Activated gamma-delta T cell treated with Interleukin-2 at 50 U/mL for 16 hours (primary cell): ENCODE measurements around the gene GARNL3.

ENCODE experiments used
- DNase-seq: peaks from one replicate; pipeline ENCODE4 v3.0.0-alpha.2; 2020

GARNL3 gene

DNA sequence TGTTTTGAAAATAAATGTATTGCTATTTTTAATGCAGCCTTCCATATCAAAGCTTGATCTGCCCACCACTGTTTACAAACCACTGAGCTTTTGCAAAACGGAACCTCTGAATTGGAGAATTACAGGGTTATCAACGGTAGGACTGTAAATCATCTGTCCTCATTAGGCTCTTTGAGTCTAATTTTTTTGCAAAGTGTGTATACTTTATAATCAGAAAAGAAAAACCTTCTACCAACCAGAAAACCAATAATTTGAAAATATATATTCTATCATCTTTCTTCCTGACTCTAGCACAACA, 125.6 kb downstream of the GARNL3 start:
- no peak for DNase-seq

DNA sequence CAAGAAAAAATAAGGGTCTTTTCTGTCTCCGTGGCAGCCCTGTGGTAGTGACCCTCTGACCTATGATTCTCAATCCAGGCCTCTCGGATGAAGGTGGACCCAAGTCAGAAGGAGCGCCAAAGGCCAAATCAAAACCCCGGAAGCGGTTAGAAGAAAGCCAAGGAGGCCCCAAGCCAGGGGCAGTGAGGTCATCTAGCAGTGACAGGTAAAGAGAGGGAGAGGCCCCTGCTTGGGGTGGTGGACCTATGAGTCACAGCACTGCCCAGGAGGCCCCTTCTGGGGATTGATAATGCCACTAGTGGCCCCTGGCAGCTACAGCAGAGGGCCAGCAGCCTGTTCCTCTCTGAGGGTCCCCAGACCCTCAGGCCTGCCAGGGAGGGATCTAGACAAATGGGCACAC, 126.0 kb downstream of the GARNL3 start:
- DNase-seq, result no peak

DNA sequence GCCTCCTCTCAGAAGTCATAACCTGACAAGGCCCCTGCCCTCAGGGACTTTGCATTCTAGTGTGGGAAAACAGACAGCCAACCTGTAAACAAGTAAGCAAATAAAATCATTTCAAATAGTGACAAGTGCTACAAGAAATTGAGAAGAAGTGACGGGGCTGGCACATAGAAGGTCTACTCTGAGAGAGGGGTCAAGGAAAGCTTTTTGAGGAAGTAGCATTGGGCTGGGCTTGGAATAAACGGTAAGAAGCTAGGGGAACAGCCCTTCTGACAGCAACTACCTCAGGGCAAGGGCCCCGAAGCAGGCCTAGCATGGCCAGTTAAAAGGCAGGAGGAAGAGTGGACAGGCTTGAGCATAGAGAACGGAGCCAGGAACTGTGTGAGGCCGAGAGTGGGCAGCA, 127.6 kb downstream of the GARNL3 start:
- no peak for DNase-seq

DNA sequence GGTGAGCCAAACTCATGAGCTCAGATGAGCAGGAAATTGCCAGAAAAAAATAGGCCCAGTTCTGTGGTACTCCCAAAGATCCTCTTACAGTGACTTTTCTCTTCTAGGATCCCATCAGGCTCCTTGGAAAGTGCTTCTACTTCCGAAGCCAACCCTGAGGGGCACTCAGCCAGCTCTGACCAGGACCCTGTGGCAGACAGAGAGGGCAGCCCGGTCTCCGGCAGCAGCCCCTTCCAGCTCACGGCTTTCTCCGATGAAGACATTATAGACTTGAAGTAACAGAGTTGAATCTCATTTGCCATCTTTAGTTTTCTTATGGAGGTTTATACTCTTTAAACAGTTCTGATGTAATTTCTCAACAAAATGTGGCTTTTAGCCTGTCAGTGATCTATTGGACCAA, 128.4 kb downstream of the GARNL3 start:
- DNase-seq, result no peak

DNA sequence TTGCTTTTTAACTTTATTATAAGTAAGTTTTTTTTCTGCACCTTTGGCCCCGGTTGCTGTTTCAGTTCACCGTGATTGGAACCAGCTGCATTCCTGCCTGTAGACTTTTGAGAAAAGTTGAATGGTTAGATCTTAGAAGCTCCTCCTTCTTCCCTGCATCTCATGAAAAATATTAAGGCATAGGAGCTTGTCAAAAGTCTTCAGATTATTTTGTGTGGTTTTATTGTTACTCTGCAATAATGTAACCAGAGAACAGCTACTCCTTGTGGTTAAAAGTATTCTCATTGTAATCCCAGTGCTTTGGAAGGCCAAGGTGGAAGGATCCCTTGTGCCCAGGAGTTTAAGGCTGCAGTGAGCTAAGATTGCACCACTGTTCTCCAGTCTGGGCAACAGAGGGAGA, 129.1 kb downstream of the GARNL3 start:
- DNase-seq, result no peak

DNA sequence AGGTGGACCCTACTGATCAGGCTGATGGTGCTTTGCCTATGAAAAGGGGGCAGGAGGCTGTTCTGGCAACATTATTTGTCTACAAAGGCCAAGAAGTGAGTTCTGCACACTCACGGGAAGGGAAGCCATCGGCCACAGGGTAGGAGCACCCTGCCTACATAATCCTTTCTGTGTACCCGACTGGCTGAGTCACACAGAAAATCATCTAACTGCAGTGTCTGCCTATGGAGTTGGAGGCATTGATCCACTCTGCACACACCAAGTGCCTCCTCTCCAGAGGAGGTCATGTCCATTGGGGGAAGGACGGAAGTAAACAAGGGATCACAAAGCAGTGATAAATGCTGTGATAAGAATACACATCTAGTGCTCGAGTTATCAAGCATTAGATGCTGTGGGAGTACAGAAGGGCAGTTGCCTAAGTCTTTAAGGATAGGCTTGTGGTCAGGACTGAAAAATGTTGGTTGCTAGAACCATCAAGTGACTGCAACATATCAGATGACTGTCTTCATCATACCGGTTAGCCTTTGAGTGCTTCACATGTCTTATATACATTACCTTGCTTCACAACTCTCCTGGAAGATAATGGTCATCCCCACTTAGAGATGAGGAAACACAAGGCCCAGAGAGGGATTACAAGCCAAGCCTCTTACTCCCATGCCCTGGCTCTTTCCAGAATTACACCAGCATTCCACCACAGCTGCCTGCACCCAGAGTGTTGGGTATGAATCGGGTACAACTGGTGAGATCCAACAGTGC, 131.1 kb downstream of the GARNL3 start:
- DNase-seq, result no peak

DNA sequence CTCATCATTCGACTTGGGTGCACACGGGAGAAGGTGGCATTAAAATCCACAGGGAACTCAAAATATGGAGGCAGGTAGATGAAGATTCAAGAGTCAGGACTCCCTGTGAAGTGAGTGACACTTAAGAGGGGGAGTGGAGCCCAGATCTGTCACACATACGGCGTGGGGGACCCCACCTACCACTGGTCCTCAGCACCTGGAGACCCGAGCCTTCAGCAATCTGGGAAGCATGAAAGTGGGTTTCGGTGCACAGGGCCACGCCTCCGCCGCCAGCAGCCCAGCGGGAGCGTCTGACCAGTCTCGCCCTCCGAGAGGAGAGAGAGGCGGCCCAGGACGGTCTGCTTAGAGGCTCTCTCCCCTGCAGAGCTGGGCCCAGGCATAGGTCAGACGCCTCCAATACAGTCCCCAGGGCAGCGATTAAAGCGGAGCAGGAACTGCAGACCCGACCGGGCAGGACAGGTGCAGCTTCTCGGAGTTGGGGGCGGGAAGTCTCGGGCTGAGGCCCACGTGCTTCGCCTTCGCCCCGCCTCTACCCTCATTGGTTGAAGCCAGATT, 131.8 kb downstream of the GARNL3 start:
- DNase-seq, result no peak

DNA sequence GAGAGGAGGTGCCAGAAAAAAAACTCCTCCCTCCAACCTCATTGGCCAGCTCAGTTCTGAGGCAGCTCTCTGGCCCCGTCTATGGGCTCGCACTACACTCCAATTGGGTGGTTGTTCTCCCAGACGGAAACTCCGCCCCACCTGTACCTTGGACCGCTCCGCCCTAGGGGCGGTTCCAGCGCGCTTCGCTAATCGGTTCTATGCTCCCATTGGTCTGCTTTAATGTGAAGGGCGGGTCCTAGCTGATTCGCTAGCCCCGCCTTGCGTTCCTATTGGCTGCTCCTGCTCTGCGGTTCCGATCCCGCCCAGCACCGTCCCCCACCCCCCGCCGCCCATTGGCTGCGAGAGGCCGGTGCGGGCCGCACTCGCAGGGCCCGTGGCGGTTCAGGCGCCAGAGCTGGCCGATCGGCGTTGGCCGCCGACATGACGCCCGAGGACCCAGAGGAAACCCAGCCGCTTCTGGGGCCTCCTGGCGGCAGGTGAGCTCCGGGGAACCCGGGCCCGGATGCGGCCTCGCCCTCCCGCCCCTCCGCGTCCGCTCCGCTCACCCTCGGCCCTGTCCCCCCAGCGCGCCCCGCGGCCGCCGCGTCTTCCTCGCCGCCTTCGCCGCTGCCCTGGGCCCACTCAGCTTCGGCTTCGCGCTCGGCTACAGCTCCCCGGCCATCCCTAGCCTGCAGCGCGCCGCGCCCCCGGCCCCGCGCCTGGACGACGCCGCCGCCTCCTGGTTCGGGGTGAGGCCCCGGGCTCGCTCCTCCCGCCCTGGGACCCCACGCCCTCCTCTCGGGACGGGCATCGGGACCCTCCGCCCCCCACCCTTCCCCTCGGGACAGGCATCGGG, 132.5 kb downstream of the GARNL3 start, which contains the start of gene SLC2A8:
Gene SLC2A8, plus strand, starts transcription at position 362 of the 838 bp plus-strand sequence. Its CDS starts 62 bp downstream, at position 424.
- peak; percentile 82 for DNase-seq

DNA sequence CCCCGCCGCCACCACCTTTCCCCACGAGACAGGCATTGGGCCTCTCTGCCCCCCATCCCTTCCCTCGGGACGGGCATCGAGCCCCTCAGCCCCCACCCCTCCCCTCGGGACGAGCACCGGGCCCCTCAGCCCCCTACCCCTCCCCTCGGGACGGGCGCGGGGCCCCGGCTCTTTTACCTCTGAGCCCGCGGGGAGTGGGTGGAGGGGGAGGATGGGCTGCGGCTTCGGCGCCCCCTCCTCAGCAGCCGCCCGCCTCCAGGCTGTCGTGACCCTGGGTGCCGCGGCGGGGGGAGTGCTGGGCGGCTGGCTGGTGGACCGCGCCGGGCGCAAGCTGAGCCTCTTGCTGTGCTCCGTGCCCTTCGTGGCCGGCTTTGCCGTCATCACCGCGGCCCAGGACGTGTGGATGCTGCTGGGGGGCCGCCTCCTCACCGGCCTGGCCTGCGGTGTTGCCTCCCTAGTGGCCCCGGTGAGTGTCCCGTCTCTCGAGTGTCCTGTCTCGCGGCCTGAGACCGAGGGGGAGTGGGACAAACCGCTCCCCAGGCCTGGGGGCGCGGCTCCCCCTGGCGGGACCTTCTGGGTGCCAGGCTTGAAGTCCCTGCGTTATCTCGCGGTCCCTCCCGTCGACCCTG, 133.2 kb downstream of the GARNL3 start:
- DNase-seq, result peak; percentile 23

DNA sequence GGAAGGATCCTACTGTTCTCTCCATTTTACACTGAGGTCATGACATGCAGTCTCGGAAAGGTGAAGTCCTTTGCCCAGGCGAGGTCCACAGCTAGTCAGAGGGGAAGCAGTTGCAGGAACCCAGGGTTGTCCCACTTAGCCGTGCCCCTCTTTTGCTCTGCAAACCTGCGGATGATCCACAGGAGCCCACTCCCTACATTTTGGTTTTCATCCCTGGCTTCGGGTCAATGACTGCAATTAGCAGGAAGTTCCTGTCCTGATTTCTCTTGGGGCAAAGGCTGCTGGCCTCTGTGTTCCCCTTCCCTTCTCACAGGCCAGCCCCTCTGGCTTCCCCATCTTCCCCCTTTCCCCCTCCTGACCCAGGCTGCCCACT, 133.7 kb downstream of the GARNL3 start:
- DNase-seq, result no peak

DNA sequence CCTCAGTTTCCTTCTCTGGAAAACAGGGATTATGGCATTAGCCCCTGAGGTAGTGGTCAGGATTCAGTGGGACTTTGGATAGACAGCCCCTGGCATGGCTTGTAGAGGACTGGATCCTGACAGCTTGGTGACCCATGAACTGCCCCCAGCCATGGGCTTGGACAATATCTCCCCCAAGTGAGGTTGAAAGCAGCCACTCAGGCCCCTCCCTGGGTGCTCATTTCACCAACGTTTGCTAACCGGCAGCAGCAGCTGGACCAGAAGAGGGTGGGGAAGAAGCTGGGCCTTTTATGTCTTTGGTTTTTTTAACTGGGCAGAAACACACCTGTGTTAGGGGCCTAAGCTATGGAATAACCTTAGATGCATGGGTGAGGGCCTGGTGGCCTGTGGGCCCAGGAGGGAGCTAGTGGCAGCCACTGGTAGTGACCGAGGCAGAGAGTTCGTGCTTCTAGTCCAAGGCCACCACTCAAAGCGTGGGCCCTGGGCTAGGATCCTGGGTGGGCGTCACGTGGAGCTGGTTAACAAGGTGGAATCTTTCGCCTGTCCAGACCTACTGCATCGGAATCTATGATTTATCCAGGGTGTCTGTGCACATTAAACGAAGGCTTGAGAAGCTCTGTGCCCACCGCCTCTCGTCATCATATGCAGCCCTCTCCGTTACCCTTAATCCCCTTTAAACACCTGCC, 134.3 kb downstream of the GARNL3 start:
- no peak for DNase-seq

DNA sequence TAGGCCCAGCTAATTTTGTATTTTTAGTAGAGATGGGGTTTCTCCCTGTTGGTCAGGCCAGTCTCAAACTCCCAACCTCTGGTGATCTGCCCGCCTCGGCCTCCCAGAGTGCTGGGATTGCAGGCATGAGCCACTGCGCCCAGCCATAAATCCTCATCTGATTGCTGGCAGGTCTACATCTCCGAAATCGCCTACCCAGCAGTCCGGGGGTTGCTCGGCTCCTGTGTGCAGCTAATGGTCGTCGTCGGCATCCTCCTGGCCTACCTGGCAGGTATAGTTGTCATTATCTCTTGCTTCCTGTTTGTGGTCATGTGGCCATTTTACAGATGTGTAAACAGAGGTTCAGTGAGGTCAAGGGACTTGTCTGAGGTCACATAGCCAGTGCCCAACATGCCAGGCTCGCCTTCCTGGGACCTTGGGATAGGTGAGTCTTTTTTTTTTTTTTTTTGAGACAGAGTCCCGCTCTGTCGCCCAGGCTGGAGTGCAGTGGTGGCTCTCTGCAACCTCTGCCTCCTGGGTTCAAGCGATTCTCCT, 135.2 kb downstream of the GARNL3 start:
- no peak for DNase-seq

DNA sequence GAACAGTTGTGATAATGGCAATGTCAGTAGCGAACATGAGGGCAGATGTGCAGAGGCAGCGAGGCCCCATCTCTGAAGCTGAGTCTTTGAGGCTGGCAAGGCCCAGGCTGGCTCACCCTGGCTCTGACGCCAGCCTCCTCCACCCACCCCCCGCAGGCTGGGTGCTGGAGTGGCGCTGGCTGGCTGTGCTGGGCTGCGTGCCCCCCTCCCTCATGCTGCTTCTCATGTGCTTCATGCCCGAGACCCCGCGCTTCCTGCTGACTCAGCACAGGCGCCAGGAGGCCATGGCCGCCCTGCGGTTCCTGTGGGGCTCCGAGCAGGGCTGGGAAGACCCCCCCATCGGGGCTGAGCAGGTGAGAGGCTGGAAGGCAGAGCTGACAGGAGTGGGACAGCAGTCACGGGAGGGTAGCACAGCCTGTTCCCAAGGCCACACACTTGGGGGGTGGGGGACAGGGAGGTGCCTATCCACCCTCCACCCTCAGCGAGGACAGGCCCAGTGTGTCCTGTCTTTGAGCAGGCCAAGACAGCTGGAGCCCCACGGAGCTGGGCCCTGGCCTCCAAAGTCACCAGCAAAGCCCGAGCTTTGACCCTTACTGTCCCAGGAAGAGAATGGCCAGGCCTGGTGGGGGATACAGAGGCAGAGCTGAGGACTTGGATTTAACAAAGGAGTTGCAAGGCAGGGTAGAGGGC, 138.0 kb downstream of the GARNL3 start:
- DNase-seq, result no peak

DNA sequence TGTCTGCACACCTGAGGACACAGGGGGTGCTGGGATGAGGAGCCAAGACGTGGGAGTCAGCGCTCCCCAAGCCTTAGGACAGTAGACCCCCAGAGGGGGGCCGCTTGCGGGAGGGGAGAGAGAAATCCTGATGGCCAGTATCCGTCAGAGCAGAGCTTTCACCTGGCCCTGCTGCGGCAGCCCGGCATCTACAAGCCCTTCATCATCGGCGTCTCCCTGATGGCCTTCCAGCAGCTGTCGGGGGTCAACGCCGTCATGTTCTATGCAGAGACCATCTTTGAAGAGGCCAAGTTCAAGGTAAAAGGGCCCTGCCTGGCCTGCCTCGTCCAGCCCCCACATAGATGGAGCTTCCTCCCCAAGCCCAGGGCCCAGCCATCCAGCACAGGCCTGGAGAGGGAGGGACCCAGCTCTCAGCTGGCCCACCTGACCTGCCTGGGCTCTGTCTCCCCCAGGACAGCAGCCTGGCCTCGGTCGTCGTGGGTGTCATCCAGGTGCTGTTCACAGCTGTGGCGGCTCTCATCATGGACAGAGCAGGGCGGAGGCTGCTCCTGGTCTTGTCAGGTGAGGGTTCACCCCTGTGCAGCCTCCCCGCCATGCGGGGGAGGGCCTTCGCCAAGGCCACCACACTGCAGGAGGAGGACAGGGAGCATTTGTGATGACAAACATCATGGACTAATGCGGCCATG, 139.1 kb downstream of the GARNL3 start:
- DNase-seq, result no peak

DNA sequence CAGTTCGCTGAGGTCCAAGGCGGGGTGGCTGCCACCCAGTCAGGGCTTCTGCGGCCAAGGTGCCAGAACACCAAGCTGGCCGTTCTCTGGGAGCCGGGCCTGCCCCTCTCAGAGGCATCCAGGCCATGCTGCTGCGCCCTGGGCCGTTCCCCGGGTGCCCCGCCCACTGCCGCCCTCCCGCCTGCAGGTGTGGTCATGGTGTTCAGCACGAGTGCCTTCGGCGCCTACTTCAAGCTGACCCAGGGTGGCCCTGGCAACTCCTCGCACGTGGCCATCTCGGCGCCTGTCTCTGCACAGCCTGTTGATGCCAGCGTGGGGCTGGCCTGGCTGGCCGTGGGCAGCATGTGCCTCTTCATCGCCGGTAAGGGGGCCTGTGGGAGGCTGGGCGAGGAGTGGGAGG, 140.1 kb downstream of the GARNL3 start:
- no peak for DNase-seq

DNA sequence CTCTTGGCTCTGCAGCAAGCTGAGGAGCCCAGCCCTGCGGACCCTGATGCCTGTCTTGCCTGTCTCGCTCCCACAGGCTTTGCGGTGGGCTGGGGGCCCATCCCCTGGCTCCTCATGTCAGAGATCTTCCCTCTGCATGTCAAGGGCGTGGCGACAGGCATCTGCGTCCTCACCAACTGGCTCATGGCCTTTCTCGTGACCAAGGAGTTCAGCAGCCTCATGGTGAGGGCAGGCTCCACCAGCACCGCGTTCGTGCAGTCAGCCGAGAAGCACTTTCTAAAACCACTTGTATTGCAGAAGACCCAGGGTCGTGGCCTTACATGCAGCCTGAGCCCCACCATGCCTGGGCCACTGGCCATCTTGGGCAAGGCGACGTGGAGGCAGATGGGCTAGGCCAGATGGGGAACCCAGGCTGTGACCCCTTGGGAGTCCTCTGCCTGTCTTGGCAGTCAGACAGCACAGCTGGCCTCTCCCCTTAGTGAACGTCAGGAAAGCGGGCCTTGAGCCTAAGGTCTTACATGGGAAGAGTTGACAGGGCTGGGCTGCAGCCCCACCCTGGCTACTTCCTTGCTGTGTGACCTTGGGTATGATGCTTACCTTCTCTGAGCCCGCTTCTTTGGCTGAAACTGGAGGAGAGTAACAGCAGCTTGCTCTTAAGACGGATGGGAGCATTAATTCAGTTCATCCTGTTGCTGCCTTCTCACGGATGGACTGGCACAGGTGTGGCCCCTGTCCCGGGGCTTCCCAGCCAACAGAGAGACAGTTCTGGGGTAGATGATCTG, 141.0 kb downstream of the GARNL3 start:
- no peak for DNase-seq

DNA sequence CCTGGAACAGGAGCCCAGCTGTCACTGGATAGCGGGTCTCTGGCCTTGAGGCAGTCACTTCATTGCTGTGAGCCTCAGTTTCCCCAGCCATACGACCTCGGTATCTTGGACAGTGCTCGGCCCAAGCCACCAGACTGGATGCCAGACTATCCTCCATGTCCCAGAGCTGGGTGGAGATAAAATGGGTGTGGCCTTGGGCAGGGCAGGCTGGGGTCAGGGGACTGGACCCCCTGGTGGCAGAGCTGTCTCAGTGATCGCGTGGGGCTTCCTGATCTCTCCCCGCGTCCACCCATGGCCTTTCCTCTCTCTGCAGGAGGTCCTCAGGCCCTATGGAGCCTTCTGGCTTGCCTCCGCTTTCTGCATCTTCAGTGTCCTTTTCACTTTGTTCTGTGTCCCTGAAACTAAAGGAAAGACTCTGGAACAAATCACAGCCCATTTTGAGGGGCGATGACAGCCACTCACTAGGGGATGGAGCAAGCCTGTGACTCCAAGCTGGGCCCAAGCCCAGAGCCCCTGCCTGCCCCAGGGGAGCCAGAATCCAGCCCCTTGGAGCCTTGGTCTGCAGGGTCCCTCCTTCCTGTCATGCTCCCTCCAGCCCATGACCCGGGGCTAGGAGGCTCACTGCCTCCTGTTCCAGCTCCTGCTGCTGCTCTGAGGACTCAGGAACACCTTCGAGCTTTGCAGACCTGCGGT, 142.4 kb downstream of the GARNL3 start:
- DNase-seq, result no peak

DNA sequence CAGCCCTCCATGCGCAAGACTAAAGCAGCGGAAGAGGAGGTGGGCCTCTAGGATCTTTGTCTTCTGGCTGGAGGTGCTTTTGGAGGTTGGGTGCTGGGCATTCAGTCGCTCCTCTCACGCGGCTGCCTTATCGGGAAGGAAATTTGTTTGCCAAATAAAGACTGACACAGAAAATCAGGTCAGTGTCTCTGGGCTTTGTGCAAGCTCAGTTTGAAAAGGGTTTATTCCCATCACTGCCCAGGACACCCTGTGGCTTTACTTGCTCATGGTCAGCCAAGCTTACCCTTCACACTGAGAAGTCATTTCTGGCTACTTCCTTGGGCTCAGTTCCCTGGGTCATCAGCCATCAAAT, 142.9 kb downstream of the GARNL3 start:
- DNase-seq, result no peak

DNA sequence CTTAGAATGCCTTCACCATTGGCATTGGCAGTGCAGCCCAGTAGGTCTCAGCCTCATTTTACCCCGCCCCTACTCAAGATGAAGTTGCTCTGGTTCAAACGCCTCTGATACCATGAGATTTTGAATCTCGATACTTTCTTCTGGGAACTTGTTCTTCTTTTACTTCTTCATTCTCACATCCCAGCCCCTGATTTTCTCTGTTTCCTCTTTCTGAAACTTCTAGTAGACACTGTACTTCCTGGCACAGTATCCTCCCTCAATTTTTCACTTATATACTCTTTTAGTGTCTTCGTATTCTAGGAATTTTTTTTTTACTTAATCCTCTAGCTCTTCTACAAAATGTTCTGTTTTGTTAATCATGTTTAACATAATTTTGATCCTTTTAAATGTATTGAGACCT, 146.5 kb downstream of the GARNL3 start:
- no peak for DNase-seq

DNA sequence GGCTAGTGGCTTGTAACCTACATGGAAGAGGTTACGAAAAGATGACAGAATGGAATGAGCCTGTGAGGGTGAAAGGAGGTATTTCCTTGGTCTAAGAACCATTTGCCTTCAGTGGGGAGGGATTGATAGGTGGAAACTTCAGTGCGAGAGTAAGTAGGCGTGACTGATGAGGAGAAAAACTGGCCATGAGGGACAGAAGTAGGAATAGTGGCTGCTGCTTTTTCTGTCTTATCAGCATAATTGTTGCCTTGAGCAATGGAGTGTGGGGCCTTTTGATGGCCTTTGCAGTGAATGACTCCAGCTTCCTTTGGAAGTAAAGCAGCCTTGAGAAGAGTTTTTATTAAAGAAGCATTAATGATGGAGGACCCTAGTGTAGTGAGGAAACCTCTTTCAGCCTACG, 150.6 kb downstream of the GARNL3 start:
- DNase-seq, result no peak
